GM23248 (cell line): ENCODE data around the gene PLPPR2.

Experiments used
- EZH2 ChIP-seq: fragments of 200-600 bp; sonication (generic); IDR thresholded peaks from 2 replicates; pipeline ENCODE4 v1.6.1; 2018; ENCODE audit warnings: antibody characterized with exemption, mild to moderate bottlenecking; ENCODE audit not compliant: insufficient read depth, poor library complexity, severe bottlenecking
- EZH2phosphoT487 ChIP-seq: fragments of 200-600 bp; sonication (generic); IDR thresholded peaks from 2 replicates; pipeline ENCODE4 v1.6.1; 2018; ENCODE audit warnings: antibody characterized with exemption, moderate library complexity, mild to moderate bottlenecking, low read depth; ENCODE audit not compliant: insufficient read depth

- no peak for TF ChIP-seq EZH2phosphoT487
- TF ChIP-seq EZH2: no peak
Measured at GRCh38 chr19:11361771-11362731, 6.8 kb downstream of the PLPPR2 start.
